Gastrocnemius medialis (tissue), 4 donors: ENCODE results near the gene TIPRL.

Experiments used
- POLR2A ChIP-seq, 2 donors: fragments of 450-650 bp; IDR thresholded peaks; one replicate each; pipeline ENCODE4 v1.6.1; 2017; ENCODE audit warnings: antibody characterized with exemption in 2 of 2, mild to moderate bottlenecking in 2 of 2, moderate library complexity in 2 of 2
- TF ChIP-seq, protein P1 (sequence below), 5 experiments: fragments of 450-650 bp in 3 of 5; fragments of 200-600 bp in 2 of 5; sonication (generic) in 2 of 5; IDR thresholded peaks in 4 of 5; conservative IDR thresholded peaks in 1 of 5; 1 replicate in 4 of 5; 2 replicates in 1 of 5; pipeline ENCODE4 v1.5.1; 2016 to 2019; ENCODE audit warnings: antibody characterized with exemption in 5 of 5, mild to moderate bottlenecking in 3 of 5, moderate library complexity in 3 of 5

GRCh38 chr1:168163670-168164069, 15.1 kb upstream of the TIPRL start:
- TF ChIP-seq POLR2A (IDR thresholded peaks at IDR 0.05): no peak
- TF ChIP-seq, protein P1, sequence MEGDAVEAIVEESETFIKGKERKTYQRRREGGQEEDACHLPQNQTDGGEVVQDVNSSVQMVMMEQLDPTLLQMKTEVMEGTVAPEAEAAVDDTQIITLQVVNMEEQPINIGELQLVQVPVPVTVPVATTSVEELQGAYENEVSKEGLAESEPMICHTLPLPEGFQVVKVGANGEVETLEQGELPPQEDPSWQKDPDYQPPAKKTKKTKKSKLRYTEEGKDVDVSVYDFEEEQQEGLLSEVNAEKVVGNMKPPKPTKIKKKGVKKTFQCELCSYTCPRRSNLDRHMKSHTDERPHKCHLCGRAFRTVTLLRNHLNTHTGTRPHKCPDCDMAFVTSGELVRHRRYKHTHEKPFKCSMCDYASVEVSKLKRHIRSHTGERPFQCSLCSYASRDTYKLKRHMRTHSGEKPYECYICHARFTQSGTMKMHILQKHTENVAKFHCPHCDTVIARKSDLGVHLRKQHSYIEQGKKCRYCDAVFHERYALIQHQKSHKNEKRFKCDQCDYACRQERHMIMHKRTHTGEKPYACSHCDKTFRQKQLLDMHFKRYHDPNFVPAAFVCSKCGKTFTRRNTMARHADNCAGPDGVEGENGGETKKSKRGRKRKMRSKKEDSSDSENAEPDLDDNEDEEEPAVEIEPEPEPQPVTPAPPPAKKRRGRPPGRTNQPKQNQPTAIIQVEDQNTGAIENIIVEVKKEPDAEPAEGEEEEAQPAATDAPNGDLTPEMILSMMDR (IDR thresholded peaks at IDR 0.05 in 4 of 5, conservative IDR thresholded peaks at IDR 0.05 in 1 of 5): no peak
